K562 (cell line): ENCODE results near the gene CAPZA1. TPM values are rescaled to one million over a fixed set of nuclear protein-coding genes. Genes with fewer than 3 reads are reported as not detected.

Experiments
- ARNT ChIP-seq, 2 experiments: fragments of 450-650 bp; IDR thresholded peaks; 2 replicates each; pipeline ENCODE4 v1.6.1; 2016; ENCODE audit warnings: mild to moderate bottlenecking in 1 of 2
- BMI1 ChIP-seq: fragments of 150-350 bp; IDR thresholded peaks from 2 replicates; pipeline ENCODE4 v1.6.1; 2014; ENCODE audit warnings: low read length
- CAMTA2 ChIP-seq: fragments of 250-450 bp; sonication (Bioruptor Pico); conservative IDR thresholded peaks from 2 replicates; pipeline ENCODE4 v1.5.1; 2022
- CSDE1 ChIP-seq, 2 experiments: fragments of 450-650 bp; IDR thresholded peaks; 2 replicates each; pipeline ENCODE4 v1.6.1; 2016; ENCODE audit warnings: mild to moderate bottlenecking in 1 of 2
- CXXC5 ChIP-seq: fragments of 250-450 bp; sonication (Bioruptor Pico); IDR thresholded peaks from 2 replicates; pipeline ENCODE4 v1.8.0; 2022; ENCODE audit warnings: inconsistent platforms, mild to moderate bottlenecking, moderate library complexity
- ETV6 ChIP-seq, 3 experiments: fragments of 150-350 bp in 1 of 3; sonication (generic) in 1 of 3; formaldehyde crosslinking in 1 of 3; IDR thresholded peaks; 2 replicates each; pipeline versions ENCODE4 v1.6.1 to v1.8.0; 2014 to 2022; ENCODE audit warnings: borderline replicate concordance in 2 of 3, low read depth in 2 of 3, antibody characterized with exemption in 1 of 3, low read length in 1 of 3, mild to moderate bottlenecking in 1 of 3, missing genetic modification reagents in 1 of 3
- HEY1 ChIP-seq: fragments of 250-450 bp; sonication (Bioruptor Pico); IDR thresholded peaks from 2 replicates; pipeline ENCODE4 v1.5.0; 2020; ENCODE audit warnings: mild to moderate bottlenecking, moderate library complexity, borderline replicate concordance
- KDM2B ChIP-seq: fragments of 250-450 bp; sonication (Bioruptor Pico); IDR thresholded peaks from 2 replicates; pipeline ENCODE4 v1.8.0; 2021; ENCODE audit warnings: mild to moderate bottlenecking, moderate library complexity
- MAZ ChIP-seq, 2 experiments: fragments of 450-650 bp in 1 of 2; sonication (generic) in 1 of 2; formaldehyde crosslinking; IDR thresholded peaks in 1 of 2; conservative IDR thresholded peaks in 1 of 2; 2 replicates each; pipeline versions ENCODE4 v1.4.0 to v1.5.0; 2020; ENCODE audit warnings: mild to moderate bottlenecking in 1 of 2, missing genetic modification reagents in 1 of 2
- MXI1 ChIP-seq: IDR thresholded peaks from 2 replicates; pipeline ENCODE4 v1.6.1; 2011; ENCODE audit warnings: low read depth, mild to moderate bottlenecking, improper control_type of control experiment, low read length
- PTBP1 ChIP-seq: fragments of 200-400 bp; formaldehyde crosslinking; IDR thresholded peaks from 2 replicates; pipeline ENCODE4 v1.6.1; 2017; ENCODE audit warnings: low read depth, low read length
- SMARCA4 ChIP-seq: fragments of 450-650 bp; IDR thresholded peaks from 2 replicates; pipeline ENCODE4 v1.6.1; 2016
- SNRNP70 ChIP-seq: fragments of 200-400 bp; formaldehyde crosslinking; optimal IDR thresholded peaks from 2 replicates; pipeline ENCODE3; 2017; ENCODE audit warnings: low read depth, low read length
- TEAD1 ChIP-seq, 2 experiments: fragments of 450-650 bp in 1 of 2; sonication (generic) in 1 of 2; formaldehyde crosslinking; IDR thresholded peaks; 2 replicates each; pipeline versions ENCODE4 v1.4.0 to v1.8.0; 2020 to 2022; ENCODE audit warnings: mild to moderate bottlenecking in 2 of 2, missing genetic modification reagents in 1 of 2
- XRCC3 ChIP-seq: fragments of 450-650 bp; IDR thresholded peaks from 2 replicates; pipeline ENCODE4 v1.6.1; 2017; ENCODE audit warnings: mild to moderate bottlenecking, moderate library complexity
- XRCC4 ChIP-seq: IDR thresholded peaks from one replicate; pipeline ENCODE4 v1.6.1; 2011; ENCODE audit not compliant: insufficient read depth, insufficient read length; ENCODE audit errors: extremely low read depth
- YY1 ChIP-seq, 3 experiments: IDR thresholded peaks; 2 replicates each; pipeline ENCODE4 v1.6.1; 2011; ENCODE audit warnings: low read length in 2 of 3, mild to moderate bottlenecking in 2 of 3, moderate library complexity in 2 of 3, borderline replicate concordance in 1 of 3, control low read depth in 1 of 3, low read depth in 1 of 3; ENCODE audit not compliant: insufficient read depth in 3 of 3, insufficient replicate concordance in 2 of 3, control insufficient read depth in 1 of 3, insufficient read length in 1 of 3; ENCODE audit errors: extremely low read depth in 1 of 3
- ZBTB33 ChIP-seq: sonication (generic); formaldehyde crosslinking; IDR thresholded peaks from 2 replicates; pipeline ENCODE4 v1.8.1; 2023; ENCODE audit warnings: mild to moderate bottlenecking, missing genetic modification reagents
- ZNF232 ChIP-seq: sonication (generic); formaldehyde crosslinking; IDR thresholded peaks from 2 replicates; pipeline ENCODE4 v1.8.0; 2022; ENCODE audit warnings: mild to moderate bottlenecking, missing genetic modification reagents
- ZNF586 ChIP-seq: fragments of 450-650 bp; formaldehyde crosslinking; conservative IDR thresholded peaks from 2 replicates; pipeline ENCODE4 v1.4.0; 2020; ENCODE audit warnings: mild to moderate bottlenecking, moderate library complexity
- ZNF740 ChIP-seq, 3 experiments: fragments of 200-800 bp in 1 of 3; sonication (Bioruptor generic) in 1 of 3; sonication (generic) in 1 of 3; formaldehyde crosslinking in 1 of 3; IDR thresholded peaks; 2 replicates each; pipeline versions ENCODE4 v1.6.1 to v1.8.0; 2016 to 2022; ENCODE audit warnings: mild to moderate bottlenecking in 2 of 3, missing compliant biosample characterization in 2 of 3, missing genetic modification characterization in 2 of 3, missing genetic modification reagents in 1 of 3
- polyA plus RNA-seq, 8 experiments: library from polyadenylated mRNA; depleted of rRNA in 4 of 8; stranded (reverse) in 5 of 8; unstranded in 3 of 8; fragments of >200 nt; fragmentation: Nextera tagmentation in 2 of 8; fragmentation: Illumina TruSeq in 1 of 8; extraction: Ambion mirVana in 2 of 8; extraction: Trizol in 1 of 8; gene quantifications; 2 replicates each; pipeline versions ENCODE4 v1.2.1 to v1.2.3, GENCODE V29; 2011 to 2014; ENCODE audit warnings: inconsistent platforms in 1 of 8, missing spikeins in 1 of 8
- total RNA-seq, 7 experiments: library from RNA; depleted of rRNA in 6 of 7; stranded (reverse); fragments of >200 nt in 6 of 7; fragmentation: Illumina TruSeq in 2 of 7; extraction: Trizol in 2 of 7; gene quantifications; 2 replicates each; pipeline versions ENCODE4 v1.2.1 to v1.2.3, GENCODE V29; 2011 to 2021; ENCODE audit warnings: low replicate concordance in 1 of 7
- TF ChIP-seq, protein P1 (sequence below): sonication (generic); formaldehyde crosslinking; IDR thresholded peaks from 2 replicates; pipeline ENCODE4 v1.8.0; 2022; ENCODE audit warnings: missing genetic modification reagents, mild to moderate bottlenecking, borderline replicate concordance
- TF ChIP-seq, protein P2 (sequence below): fragments of 250-450 bp; sonication (Bioruptor Pico); IDR thresholded peaks from 2 replicates; pipeline ENCODE4 v1.6.1; 2021; ENCODE audit warnings: mild to moderate bottlenecking

Gene CAPZA1
- total and polyA plus RNA-seq, 9 of the 15 experiments (the other 6 are each of a cell fraction or from before 2014, with no cell fraction given) = 237 to 1,020 (median 306) TPM

- TF ChIP-seq, protein P1, sequence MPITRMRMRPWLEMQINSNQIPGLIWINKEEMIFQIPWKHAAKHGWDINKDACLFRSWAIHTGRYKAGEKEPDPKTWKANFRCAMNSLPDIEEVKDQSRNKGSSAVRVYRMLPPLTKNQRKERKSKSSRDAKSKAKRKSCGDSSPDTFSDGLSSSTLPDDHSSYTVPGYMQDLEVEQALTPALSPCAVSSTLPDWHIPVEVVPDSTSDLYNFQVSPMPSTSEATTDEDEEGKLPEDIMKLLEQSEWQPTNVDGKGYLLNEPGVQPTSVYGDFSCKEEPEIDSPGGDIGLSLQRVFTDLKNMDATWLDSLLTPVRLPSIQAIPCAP (CRISPR knock-in tag) = no peak
- TF ChIP-seq MAZ (CRISPR knock-in tag; conservative IDR thresholded peaks at IDR 0.05 in 1 of 2, IDR thresholded peaks at IDR 0.05 in 1 of 2) = peak in 1 of 2 experiments; percentile 55; a peak in 2 of 4 replicates
- peak in 1 of 3 experiments; percentile 35 for TF ChIP-seq YY1 (IDR thresholded peaks at IDR 0.05; ENCODE audit: borderline replicate concordance in 1 of 3, control insufficient read depth in 1 of 3, extremely low read depth in 1 of 3, insufficient read depth in 3 of 3, insufficient read length in 1 of 3, insufficient replicate concordance in 2 of 3, low read depth in 1 of 3, low read length in 2 of 3)
- TF ChIP-seq SNRNP70 = no peak
- 0 out of 2 replicates have a peak, but pooled peaks have one; percentile 14 for TF ChIP-seq SMARCA4
- TF ChIP-seq XRCC4 = no peak
- no peak for TF ChIP-seq CAMTA2 (CRISPR knock-in tag)
- no peak for TF ChIP-seq CSDE1 (IDR thresholded peaks at IDR 0.05)
- no peak for TF ChIP-seq XRCC3
- TF ChIP-seq ZNF740 (CRISPR knock-in tag; IDR thresholded peaks at IDR 0.05) = peak; percentile 70; the same call in 1 of the 2 replicates
- no peak for TF ChIP-seq ZNF740 (tag; IDR thresholded peaks at IDR 0.05)
- TF ChIP-seq ZBTB33 (CRISPR knock-in tag) = 0 out of 2 replicates have a peak, but pooled peaks have one; percentile 37
- no peak for TF ChIP-seq PTBP1
- TF ChIP-seq ARNT (IDR thresholded peaks at IDR 0.05) = 0 out of 4 replicates have a peak, but pooled peaks of 1 of the 2 experiments have one; percentile 39
- no peak for TF ChIP-seq MXI1
- no peak for TF ChIP-seq CXXC5 (CRISPR knock-in tag)
- TF ChIP-seq ZNF586 (CRISPR knock-in tag) = no peak
- TF ChIP-seq, protein P2, sequence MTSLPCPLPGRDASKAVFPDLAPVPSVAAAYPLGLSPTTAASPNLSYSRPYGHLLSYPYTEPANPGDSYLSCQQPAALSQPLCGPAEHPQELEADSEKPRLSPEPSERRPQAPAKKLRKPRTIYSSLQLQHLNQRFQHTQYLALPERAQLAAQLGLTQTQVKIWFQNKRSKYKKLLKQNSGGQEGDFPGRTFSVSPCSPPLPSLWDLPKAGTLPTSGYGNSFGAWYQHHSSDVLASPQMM (CRISPR knock-in tag) = no peak
- no peak for TF ChIP-seq ZNF232 (CRISPR knock-in tag)
- TF ChIP-seq TEAD1 (CRISPR knock-in tag; IDR thresholded peaks at IDR 0.05) = peak; percentile 70 to 94; a peak in 3 of 4 replicates
- TF ChIP-seq HEY1 (CRISPR knock-in tag) = no peak
- no peak for TF ChIP-seq BMI1
- no peak for TF ChIP-seq ETV6 (IDR thresholded peaks at IDR 0.05; ENCODE audit: borderline replicate concordance in 1 of 2, low read depth in 2 of 2, low read length in 1 of 2)
- TF ChIP-seq ETV6 (CRISPR knock-in tag; IDR thresholded peaks at IDR 0.05; ENCODE audit: borderline replicate concordance) = no peak
- TF ChIP-seq KDM2B (CRISPR knock-in tag) = 0 out of 2 replicates have a peak, but pooled peaks have one; percentile 73
Measured at GRCh38 chr1:112716133-112716720, 96.6 kb downstream of the CAPZA1 start (continued).
